NB4 (cell line): ENCODE data around the gene TCP11L2.

Source experiments
- POLR2A ChIP-seq: IDR thresholded peaks from 2 replicates; pipeline ENCODE4 v1.6.1; 2011; ENCODE audit warnings: mild to moderate bottlenecking; ENCODE audit not compliant: insufficient read length; ENCODE audit errors: extremely low read depth
- TF ChIP-seq, protein P1 (sequence below): IDR thresholded peaks from one replicate; pipeline ENCODE4 v1.5.1; 2012; ENCODE audit warnings: low read depth, low read length
- TF ChIP-seq, protein P2 (sequence below): IDR thresholded peaks from 2 replicates; pipeline ENCODE4 v1.6.1; 2011; ENCODE audit warnings: low read depth, low read length

DNA sequence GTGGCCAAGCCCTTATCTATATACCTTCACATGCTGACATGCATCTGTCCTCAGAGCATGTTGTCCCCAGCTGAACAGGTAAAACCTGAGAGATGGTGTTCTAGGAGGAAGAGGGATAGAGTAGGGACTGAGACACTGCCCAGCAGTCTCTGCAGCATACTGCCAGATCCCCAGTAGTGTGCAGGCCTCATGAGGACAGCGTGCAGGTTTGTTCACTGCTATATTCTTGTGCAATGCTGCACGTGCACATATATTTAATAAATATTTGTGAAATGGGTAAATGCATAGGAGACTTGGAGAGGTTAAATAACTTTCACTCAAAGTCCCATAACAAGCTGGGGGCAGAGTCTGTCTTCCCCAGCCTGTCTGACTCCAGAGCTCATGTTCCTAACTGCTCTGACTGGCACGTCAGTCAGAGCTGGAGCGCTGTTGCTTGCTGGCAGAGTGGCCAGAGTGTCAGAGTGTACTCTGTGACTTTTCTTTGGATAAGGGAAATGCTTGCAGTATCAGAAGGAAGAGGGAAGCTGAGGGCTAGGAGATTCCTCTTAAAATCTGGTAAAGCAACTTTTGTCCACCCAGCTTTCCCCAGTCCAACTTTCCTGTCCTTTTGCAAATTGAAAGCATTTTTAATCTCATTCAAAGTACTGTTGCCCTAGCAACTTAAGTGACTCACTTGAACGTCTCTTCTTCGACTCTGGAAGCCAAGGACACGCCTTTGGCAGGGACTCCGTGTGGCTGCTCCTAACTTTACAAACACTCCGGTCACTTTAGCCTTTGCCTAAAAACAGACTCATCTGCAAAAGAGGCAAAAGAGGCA, 40.1 kb downstream of the TCP11L2 start:
- TF ChIP-seq, protein P1, sequence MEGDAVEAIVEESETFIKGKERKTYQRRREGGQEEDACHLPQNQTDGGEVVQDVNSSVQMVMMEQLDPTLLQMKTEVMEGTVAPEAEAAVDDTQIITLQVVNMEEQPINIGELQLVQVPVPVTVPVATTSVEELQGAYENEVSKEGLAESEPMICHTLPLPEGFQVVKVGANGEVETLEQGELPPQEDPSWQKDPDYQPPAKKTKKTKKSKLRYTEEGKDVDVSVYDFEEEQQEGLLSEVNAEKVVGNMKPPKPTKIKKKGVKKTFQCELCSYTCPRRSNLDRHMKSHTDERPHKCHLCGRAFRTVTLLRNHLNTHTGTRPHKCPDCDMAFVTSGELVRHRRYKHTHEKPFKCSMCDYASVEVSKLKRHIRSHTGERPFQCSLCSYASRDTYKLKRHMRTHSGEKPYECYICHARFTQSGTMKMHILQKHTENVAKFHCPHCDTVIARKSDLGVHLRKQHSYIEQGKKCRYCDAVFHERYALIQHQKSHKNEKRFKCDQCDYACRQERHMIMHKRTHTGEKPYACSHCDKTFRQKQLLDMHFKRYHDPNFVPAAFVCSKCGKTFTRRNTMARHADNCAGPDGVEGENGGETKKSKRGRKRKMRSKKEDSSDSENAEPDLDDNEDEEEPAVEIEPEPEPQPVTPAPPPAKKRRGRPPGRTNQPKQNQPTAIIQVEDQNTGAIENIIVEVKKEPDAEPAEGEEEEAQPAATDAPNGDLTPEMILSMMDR = no peak
- TF ChIP-seq POLR2A = no peak
- TF ChIP-seq, protein P2, sequence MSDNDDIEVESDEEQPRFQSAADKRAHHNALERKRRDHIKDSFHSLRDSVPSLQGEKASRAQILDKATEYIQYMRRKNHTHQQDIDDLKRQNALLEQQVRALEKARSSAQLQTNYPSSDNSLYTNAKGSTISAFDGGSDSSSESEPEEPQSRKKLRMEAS = no peak
